PC-3 (cell line): ENCODE results near the gene DOCK4. TPM values are rescaled to one million over a fixed set of nuclear protein-coding genes. Genes with fewer than 3 reads are reported as not detected.

ENCODE experiments used
- ATAC-seq: fragments of 200-7000 bp; cut with Tn5 transposase; 2 replicates; pipeline ENCODE4 v1.9.1; 2020; ENCODE audit warnings: mild to moderate bottlenecking, moderate library complexity
- BruUV-seq: library from RNA; stranded (reverse); fragments of 400-500 nt; replicated peaks from 2 replicates; lab custom pipeline; 2021; lab: Mats Ljungman, UMichigan
- CTCF ChIA-PET: fragments of 300-600 bp; sonication (Branson Sonifier 250); formaldehyde crosslinking; loops from one replicate; lab custom pipeline; 2022; ENCODE audit warnings: antibody characterized with exemption; lab: Charles Lee
- POLR2A ChIA-PET: fragments of 300-600 bp; sonication (Branson Sonifier 250); formaldehyde crosslinking; loops from one replicate; lab custom pipeline; 2022; ENCODE audit warnings: antibody characterized with exemption; ENCODE audit not compliant: unreplicated experiment; lab: Charles Lee
- DNase-seq: peaks from one replicate; pipeline ENCODE4 v3.0.0-alpha.2; 2015
- H2AFZ ChIP-seq: fragments of 300-600 bp; sonication (generic); 2 replicates; pipeline ENCODE4 v1.6.0; 2016; ENCODE audit warnings: antibody characterized with exemption, low read length
- H3F3A ChIP-seq: fragments of 300-600 bp; sonication (generic); one replicate; pipeline ENCODE4 v1.6.0; 2017; ENCODE audit warnings: antibody characterized with exemption, low read length, control low read depth, mild to moderate bottlenecking; ENCODE audit not compliant: unreplicated experiment
- H3K27ac ChIP-seq: fragments of 300-600 bp; sonication (generic); 2 replicates; pipeline ENCODE4 v1.5.1; 2016; ENCODE audit warnings: mild to moderate bottlenecking, low read length
- H3K27me3 ChIP-seq: fragments of 300-600 bp; sonication (generic); 2 replicates; pipeline ENCODE4 v1.6.1; 2016; ENCODE audit warnings: low read length, mixed read lengths
- H3K36me3 ChIP-seq: fragments of 300-600 bp; sonication (generic); 2 replicates; pipeline ENCODE4 v1.6.1; 2016; ENCODE audit warnings: low read depth, mixed run types, low read length, mixed read lengths
- H3K4me1 ChIP-seq: fragments of 300-600 bp; sonication (generic); 2 replicates; pipeline ENCODE4 v1.5.1; 2016; ENCODE audit warnings: low read length; ENCODE audit not compliant: insufficient read depth
- H3K4me2 ChIP-seq: fragments of 300-600 bp; sonication (generic); 2 replicates; pipeline ENCODE4 v1.6.0; 2016; ENCODE audit warnings: low read length
- H3K4me3 ChIP-seq: fragments of 300-600 bp; sonication (generic); 2 replicates; pipeline ENCODE4 v1.5.1; 2016; ENCODE audit warnings: mild to moderate bottlenecking, low read length, mixed read lengths
- H3K79me2 ChIP-seq: fragments of 300-600 bp; sonication (generic); 2 replicates; pipeline ENCODE4 v1.6.1; 2017; ENCODE audit warnings: low read length, mixed read lengths
- H3K9ac ChIP-seq: fragments of 300-600 bp; sonication (generic); 2 replicates; pipeline ENCODE4 v1.6.0; 2016; ENCODE audit warnings: mild to moderate bottlenecking, low read length
- H3K9me2 ChIP-seq: fragments of 300-600 bp; sonication (generic); replicated peaks from 2 replicates; pipeline ENCODE4 v1.6.1; 2016; ENCODE audit warnings: mixed run types, low read length, mixed read lengths
- H3K9me3 ChIP-seq: fragments of 300-600 bp; sonication (generic); 2 replicates; pipeline ENCODE4 v1.6.1; 2016; ENCODE audit warnings: low read length, mixed read lengths
- H4K20me1 ChIP-seq: fragments of 300-600 bp; sonication (generic); 2 replicates; pipeline ENCODE4 v1.6.1; 2016; ENCODE audit warnings: low read length, mixed read lengths
- CTCF ChIP-seq: fragments of 300-600 bp; sonication (generic); conservative IDR thresholded peaks from 2 replicates; pipeline ENCODE4 v1.5.1; 2017; ENCODE audit warnings: antibody characterized with exemption, low read depth, mild to moderate bottlenecking, low read length
- EZH2 ChIP-seq: fragments of 300-600 bp; sonication (generic); IDR thresholded peaks from one replicate; pipeline ENCODE4 v1.6.1; 2017; ENCODE audit warnings: antibody characterized with exemption, mild to moderate bottlenecking, low read length; ENCODE audit not compliant: unreplicated experiment
- EZH2phosphoT487 ChIP-seq: fragments of 300-600 bp; sonication (generic); IDR thresholded peaks from 2 replicates; pipeline ENCODE4 v1.6.1; 2018; ENCODE audit warnings: mild to moderate bottlenecking, antibody characterized with exemption, low read length, borderline replicate concordance
- intact Hi-C: fragments of 100-400 bp; cut with micrococcal nuclease; formaldehyde crosslinking; loops from 2 replicates; pipeline ENCODE4 v1.9.0; 2023
- total RNA-seq: library from RNA; depleted of rRNA; stranded (reverse); fragments of >200 nt; gene quantifications from 2 replicates; pipeline ENCODE4 v1.2.3, GENCODE V29; 2014

Gene DOCK4
- total RNA-seq, 1 experiment from 2014 or later = 25.4 TPM

DNA sequence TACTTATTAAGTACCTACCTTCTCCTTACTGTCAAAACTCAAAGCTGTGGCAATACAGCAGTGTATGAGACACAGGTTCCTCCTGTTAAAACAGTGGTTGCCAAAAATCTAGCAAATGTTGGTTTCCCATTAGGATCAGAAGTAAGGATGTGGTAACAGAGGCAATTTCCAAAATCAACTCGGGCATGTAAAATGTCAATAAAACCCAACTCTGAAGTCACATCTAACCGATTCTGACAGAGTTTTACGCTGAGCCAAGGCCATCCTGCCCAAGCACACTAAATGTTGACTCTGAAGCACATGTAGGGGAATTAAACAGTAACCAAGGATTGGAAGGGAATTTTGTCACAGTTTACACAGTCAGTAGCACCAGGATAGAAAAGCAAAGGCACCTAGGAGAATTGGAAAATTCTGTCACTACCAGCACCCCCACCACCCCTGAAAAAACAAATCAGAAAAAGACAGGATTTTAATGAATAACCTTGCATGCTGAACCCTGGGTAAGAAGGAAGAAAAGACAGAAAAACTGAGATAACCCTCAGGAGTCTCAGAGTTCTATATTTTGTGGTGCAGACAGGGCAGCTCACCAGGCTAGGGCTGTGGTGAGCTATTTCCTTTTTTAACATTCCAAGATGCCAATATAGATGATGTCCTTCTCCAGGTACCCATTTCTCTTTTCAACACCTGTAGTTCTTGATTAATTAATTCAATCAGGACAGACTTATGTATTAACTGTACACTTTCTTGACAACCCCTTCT is 119.5 kb downstream of the DOCK4 start:
- POLR2A ChIA-PET = no interaction called here
- Histone ChIP-seq H3K4me3 (no peak overlapping the region), H2AFZ (0 out of 2 replicates have a peak overlapping the region, but pooled peaks have one; percentile 2), H3K4me2 (peak overlapping the region; percentile 50), H3K9me2 (no peaks in the 10 kb centered on the region), H3F3A (no peaks in the 10 kb centered on the region), H3K9me3 (no peaks in the 10 kb centered on the region), H3K79me2 (peaks cover 27% of the 10 kb centered on the region), H3K36me3 (no peaks in the 10 kb centered on the region), H3K9ac (no peak overlapping the region), H3K27ac (peak overlapping the region; percentile 68), H4K20me1 (no peaks in the 10 kb centered on the region), H3K4me1 (peaks cover 28% of the 10 kb centered on the region), H3K27me3 (no peaks in the 10 kb centered on the region)
- ATAC-seq = peak; percentile 82
- peak; percentile 68 for DNase-seq
- TF ChIP-seq CTCF (no peak), EZH2phosphoT487 (no peak), EZH2 (no peak)
- CTCF ChIA-PET = no interaction called here
- no TSS peak for BruUV-seq
- intact Hi-C loops = loop anchor here (2.0 to 5.0 kb wide), 3 partner anchors 50 to 326 kb away; no protein-coding TSS in a partner anchor

- H3K4me3 ChIP-seq = no peak overlapping the region
- H3K4me1 ChIP-seq = peaks cover 45% of the 10 kb centered on the region
- no peaks in the 10 kb centered on the region for H4K20me1 ChIP-seq
- no peak overlapping the region for H2AFZ ChIP-seq
- TF ChIP-seq CTCF = no peak
- no peak for TF ChIP-seq EZH2
- no peak for TF ChIP-seq EZH2phosphoT487
- H3K27ac ChIP-seq = no peak overlapping the region
- no peaks in the 10 kb centered on the region for H3K9me2 ChIP-seq
- ChIA-PET POLR2A (no interaction called here), CTCF (no interaction called here)
- ATAC-seq (no peak), DNase-seq (no peak)
- H3K36me3 ChIP-seq = no peaks in the 10 kb centered on the region
- intact Hi-C loops = no loop called here
- no peak overlapping the region for H3K4me2 ChIP-seq
- no peaks in the 10 kb centered on the region for H3K9me3 ChIP-seq
- H3K27me3 ChIP-seq = no peaks in the 10 kb centered on the region
- no peak overlapping the region for H3K9ac ChIP-seq
- BruUV-seq = no TSS peak
- peaks cover 29% of the 10 kb centered on the region for H3K79me2 ChIP-seq
- peaks cover 10% of the 10 kb centered on the region for H3F3A ChIP-seq
Observed at GRCh38 chr7:112084520-112084971, 121.7 kb downstream of the DOCK4 start.

DNA sequence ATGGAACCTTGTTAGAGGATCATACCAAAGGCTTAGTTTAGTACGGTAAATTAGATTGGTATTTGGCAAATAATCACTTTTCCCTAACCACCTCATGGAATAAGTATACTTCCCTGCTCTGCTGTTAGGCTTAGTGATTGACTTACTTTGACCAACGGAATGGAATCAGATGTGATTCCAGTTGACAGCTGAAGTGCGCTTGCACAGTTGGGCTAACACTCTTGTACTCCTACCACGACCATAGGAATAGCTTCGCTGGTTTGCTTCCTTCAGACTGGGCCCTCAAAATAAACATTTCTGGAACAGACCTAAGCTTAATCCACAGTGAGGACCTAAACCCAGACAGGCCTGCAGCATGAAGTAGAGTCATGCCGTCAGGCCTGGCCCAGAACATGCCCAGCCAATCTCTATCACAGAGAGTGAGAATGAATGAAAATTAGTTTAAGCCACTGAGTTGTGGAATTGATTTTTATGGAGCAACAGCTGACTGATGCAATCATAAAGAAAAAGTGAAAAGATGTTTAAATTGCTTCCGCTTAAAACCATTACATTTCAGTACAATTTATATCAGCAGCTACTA is 122.3 kb downstream of the DOCK4 start:
- Histone ChIP-seq H3F3A (peaks cover 10% of the 10 kb centered on the region), H3K9ac (no peak overlapping the region), H3K9me3 (no peaks in the 10 kb centered on the region), H3K9me2 (no peaks in the 10 kb centered on the region), H3K4me1 (peaks cover 50% of the 10 kb centered on the region), H3K79me2 (peaks cover 36% of the 10 kb centered on the region), H3K4me3 (no peak overlapping the region), H3K27ac (no peak overlapping the region), H4K20me1 (no peaks in the 10 kb centered on the region), H3K4me2 (no peak overlapping the region), H3K36me3 (no peaks in the 10 kb centered on the region), H3K27me3 (no peaks in the 10 kb centered on the region), H2AFZ (no peak overlapping the region)
- DNase-seq (no peak), ATAC-seq (no peak)
- POLR2A ChIA-PET = no interaction called here
- no peak for TF ChIP-seq EZH2phosphoT487
- TF ChIP-seq CTCF = no peak
- no peak for TF ChIP-seq EZH2
- BruUV-seq = no TSS peak
- intact Hi-C loops = no loop called here
- CTCF ChIA-PET = no interaction called here
